HG03064 (cell line): Measurements from ENCODE around the gene EDN2.

Experiments
- ATAC-seq: cut with Tn5 transposase; IDR thresholded peaks from one replicate; pipeline ENCODE4 v1.9.1; 2021; ENCODE audit warnings: low read depth; ENCODE audit not compliant: unreplicated experiment

Gene EDN2

DNA sequence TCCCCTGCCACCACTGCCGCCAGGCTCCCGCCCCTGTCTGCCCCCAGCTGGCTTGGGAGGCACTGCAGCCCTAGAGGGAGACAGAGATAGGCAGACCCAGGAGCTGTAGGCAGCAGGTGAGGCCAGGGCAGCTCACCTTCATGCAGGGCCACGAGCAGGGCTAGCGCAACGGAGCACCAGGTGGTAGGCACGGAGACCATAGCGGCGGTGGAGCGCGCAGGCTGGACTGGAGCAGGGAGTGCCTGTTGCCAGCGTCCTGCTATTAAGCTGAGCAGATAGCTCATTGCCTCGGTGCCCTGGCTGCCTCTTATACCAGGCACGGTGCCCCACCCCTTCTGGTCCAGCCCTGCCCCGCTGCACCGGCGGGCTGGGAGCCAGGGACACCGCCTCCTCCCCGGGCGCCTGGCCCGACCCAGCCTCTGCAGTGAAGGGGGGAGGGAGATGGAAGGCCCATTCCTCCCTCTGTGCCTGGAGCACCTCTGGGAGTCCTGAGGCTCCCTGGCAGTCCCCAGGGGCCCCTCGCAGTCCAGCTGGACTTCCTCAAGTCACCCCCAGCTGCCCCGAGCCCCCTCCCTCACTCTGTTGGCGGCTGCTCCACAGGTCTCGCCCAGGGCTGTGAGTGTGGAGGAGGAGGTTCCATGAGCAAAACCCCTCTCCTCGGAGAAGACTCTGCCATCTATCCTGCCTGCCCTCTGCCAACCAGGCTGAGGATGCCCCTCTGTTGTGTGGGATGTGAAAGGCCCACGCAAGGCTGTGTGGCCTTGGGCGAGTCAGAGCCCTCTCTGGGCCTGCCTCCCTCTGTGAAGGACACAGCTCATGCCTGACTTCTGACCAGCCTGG lies at the start of gene EDN2:
Gene EDN2 (minus strand): TSS at position 282 of the 840 bp plus-strand sequence. CDS start 82 bp downstream, at position 200.
- no peak for ATAC-seq

GRCh38 chr1:41533731-41534080 lies 49.2 kb upstream of the EDN2 start:
- ATAC-seq, result no peak

- no peak for ATAC-seq
Measured at GRCh38 chr1:41533016-41533730, 48.7 kb upstream of the EDN2 start.

- no peak for ATAC-seq
Measured at GRCh38 chr1:41532206-41532975, 47.9 kb upstream of the EDN2 start.

DNA sequence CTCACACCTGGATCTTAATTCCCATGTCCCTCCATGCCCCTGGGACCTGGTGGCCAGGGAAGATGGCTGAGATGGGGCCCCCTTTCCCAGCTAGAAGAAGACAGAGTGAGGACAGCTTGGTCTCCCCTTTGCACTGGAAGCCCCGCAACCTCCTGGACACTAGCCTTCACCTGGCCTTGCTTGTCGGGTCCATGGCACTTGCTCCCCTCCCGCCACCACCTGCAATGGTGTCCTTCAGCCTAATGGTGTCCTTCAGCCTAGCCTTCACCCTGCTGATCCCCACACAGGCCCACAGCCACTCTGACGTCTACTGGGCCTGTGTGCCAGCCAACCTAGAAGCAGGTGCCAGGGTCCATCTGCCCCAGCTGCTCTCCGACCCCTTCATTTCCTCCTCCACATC lies 45.9 kb upstream of the EDN2 start:
- no peak for ATAC-seq

DNA sequence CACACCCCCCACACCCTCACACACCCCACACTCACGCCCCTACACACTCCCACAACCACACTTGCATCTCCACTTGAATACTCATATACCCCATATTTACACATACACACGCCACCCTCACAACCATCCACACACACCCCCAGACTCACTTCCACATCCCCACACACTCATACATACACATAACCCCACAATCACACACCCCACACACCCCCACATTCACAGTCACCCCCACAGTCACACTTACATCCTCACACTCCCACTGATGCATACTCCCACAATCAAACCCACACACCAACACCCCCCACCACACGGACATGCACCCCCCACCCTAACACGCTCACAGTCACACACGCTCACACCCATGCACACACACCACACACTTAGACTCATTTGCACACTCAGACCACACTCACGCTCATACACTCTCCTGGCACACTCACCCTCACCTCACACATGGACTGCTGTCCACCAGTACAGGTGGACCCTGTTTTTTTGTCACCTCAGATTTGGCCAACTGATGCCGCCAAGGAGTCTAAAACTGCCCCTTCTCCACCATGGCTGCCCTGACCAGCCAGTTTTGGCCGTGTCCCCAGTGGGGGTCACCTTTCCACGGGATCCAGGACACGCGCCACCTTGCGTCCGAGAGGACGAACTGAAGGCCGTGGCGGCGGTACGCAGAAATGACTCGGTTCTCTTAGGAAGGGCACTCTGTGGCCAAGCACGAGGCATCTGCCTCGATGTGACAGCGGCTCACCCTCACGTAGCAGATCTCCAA lies 45.3 kb upstream of the EDN2 start:
- no peak for ATAC-seq

DNA sequence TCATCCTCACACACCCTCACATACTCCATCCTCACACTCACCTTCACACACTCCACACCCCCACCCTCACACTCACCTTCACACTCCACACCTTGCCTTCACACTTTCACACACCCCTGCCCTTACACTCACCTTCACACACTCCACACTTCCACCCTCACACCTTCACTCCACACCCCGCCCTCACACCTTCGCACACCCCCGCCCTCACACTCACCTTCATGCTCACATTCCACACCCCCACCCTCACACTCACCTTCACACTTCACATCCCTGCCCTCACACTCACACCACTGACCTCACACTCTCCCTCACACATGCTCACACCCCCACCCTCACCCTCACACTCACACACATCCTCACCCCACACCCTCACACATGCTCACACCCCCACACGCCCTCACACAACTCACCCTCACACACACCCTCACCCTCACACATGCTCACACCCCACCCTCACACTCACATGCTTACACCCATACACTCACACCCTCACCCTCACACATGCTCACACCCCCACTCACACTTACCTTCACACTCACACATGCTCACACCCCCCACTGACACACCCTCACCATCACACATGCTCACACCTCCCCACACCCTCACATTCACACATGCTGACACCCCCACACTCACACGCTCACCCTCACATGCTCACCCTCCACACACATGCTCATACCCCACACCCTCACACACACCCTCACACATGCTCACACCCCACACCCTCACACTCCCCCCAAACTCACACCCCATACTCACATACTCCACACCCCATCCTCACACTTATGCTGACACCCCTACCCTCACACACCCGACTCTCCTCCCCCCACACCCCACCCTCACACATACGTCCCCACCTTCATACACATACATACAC lies 44.5 kb upstream of the EDN2 start:
- ATAC-seq, result no peak

DNA sequence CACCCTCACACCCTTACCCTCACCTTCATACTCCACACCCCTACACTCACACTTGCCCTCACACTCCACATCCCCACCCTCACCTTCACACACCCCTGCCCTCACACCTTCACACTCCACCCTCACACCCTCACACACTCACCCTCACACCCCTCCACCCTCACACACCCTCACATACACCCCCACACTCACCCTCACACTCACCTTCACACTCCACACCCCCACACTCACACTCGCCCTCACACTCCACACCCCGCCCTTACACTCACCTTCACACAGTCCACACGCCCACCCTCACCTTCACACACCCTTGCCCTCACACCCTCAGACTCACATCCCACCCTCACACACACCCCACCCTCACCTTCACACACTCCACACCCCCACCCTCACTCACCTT lies 43.6 kb upstream of the EDN2 start:
- no peak for ATAC-seq

DNA sequence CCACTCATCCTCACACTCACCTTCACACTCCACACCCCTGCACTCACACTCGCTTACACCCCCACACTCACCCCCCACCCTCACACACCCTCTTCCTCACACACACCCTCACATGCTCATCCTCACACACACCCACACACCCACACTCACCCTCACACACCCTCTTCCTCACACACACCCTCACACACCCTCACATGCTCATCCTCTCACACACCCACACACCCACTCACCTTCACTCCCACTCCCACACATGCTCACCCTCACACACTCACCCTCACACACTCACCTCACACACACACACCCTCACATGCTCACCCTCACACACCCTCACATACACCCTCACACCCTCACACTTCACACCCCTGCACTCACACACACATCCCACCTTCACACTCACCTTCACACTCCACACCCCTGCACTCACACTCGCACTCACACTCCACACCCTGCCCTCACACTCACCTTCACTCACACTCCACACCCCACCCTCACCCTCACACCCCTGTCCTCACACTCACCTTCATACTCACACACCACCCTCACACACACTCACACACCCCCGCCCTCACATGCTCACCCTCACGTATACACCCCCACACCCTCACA lies 42.6 kb upstream of the EDN2 start:
- no peak for ATAC-seq

DNA sequence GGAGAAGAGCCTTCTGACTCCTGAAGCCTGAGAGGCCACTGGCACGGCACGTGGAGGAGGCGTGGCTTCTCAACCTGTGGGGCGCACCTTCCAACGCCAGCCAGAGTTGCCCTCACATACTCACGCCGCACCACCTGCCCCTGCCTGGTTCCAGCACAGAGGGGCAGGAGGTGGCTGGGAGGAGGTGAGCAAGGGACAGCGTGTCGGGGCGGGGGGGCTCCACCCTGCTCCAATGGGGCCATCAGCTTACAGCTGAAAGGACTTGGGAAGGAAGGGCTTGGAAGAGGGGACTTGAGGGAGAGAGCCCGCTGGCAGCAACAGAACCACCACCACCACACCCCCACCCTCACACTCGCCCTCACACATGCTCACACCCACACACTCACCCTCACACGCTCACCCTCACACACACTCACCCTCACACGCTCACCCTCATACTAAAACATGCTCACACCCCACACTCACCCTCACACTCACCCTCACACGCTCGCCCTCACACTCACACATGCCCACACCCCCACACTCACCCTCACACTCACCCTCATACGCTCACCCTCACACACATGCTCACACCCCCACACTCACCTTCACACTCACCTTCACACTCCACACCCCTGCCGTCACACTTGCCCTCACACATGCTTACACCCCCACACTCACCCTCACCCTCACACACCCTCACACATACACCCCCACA lies 41.6 kb upstream of the EDN2 start:
- ATAC-seq, result no peak

DNA sequence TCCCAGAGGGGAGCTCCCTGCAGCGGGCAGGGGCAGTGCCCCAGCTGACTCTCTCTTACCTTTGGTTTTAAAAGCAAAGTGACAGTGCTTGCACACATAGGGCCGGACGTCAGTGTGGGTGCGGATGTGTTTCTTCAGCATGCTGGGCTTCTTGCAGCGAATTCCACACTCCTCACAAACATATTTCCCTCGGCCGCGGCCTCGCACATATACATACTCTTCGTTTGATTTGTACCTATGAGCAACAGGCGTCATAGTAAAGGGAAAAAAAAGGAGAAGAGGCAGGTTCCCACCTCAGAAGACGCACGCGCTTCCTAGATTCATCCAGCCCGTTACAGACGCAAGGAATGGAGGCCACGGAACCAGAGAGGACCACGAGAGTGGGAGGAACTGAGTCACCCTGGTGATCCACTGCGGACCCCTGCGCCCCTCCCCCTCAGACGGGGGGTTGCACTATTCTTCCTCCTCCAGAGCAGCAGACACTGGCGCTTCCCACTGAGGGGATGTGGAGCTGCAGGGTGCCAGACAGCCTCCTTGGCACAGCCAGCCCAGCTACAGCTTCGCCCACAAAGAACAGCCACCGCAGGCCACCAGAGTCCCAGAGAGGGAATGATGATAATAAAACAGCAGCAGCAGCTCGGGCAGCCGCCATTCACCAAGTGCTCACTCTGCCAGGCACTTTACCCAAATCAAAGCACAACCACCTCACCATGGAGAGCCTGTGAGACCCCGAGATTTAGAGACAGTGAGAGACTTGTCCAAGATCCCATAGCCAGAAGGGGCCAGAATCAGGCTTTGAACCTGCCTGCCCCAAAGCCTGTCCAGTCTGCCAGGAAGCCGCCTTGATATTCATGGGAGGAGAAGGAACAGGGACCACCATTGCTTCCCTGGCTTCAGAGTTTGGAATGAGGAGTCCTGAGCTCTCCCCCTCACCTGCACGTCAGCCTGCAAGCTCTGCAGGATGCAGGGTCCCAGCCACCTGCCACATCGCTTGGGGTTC lies 40.5 kb upstream of the EDN2 start:
- no peak for ATAC-seq

DNA sequence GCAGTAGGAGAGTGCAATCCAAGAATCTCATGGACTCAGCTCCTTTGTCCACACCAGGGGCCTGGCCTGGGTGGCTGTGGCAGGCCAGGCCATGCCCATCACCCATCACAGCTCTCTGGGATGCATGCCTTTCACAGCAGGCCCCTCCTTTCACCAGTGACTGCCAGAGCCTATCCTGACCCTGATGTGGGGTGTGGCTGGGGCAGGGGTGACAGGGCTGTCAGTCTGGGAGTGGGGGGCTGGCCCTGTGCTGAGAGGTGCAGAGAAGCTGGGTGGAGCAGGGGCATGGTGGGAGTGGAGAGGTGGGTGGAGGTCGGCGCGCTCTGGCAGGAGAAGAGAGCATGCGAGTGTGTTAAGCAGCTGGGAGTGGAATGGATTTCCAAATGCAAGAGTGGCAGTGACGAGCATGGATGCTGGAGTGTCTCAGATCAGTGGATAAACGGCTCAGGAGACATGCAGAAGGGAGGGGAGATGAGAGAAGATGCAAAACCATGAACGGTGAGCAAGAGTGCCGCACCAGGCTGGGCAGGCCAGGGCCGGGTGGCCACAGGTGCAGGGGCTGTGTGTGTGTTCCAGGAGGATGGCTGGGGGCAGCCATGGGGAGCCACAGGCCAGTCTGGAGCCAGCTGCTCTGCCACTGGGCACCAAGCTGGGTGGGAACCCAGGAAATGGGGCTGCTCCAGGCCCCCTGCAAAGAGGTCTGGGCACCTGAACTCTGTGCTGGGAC lies 39.6 kb upstream of the EDN2 start:
- no peak for ATAC-seq

- no peak for ATAC-seq
Measured at GRCh38 chr1:41523071-41523470, 38.6 kb upstream of the EDN2 start.

- ATAC-seq, result no peak
Measured at GRCh38 chr1:41521766-41522165, 37.3 kb upstream of the EDN2 start.

DNA sequence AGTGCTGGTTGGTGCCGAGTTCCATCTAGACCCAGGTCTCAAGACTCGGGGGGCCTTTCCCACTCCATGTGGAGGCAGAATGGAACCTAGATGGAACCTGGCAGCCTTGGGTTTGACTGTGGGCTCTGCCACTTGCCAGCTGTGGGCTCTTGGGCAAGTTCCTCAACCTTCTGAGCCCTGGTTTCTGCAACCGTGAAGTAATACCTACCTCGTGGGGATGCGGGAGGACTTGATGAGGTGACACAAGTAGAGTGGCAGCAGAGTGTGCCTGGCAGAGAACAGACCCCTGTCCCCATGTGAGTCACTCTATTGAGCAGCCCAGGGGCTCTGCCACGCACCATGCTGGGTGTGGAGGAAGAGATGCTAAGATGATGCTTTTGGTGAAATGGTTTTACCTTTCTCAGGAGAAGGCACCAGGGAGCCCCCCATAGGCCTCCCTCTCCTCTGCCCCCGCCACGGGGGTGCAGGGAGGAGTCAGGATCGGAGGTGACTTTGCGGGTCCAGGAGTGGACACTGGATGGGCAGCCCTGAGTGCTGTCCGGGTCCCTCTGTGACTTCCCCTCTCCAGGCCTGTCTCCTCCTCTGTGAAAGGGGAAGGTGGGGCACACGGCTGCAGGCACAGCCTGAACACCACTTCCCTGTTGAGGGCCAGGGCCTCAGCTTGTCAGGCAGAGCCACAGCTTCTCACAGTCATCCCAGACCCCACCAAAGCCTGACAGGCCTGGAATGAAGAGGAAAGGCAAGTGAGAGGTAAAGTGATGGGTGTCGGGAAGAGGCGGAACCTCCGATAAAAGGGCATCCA lies 36.7 kb upstream of the EDN2 start:
- no peak for ATAC-seq

DNA sequence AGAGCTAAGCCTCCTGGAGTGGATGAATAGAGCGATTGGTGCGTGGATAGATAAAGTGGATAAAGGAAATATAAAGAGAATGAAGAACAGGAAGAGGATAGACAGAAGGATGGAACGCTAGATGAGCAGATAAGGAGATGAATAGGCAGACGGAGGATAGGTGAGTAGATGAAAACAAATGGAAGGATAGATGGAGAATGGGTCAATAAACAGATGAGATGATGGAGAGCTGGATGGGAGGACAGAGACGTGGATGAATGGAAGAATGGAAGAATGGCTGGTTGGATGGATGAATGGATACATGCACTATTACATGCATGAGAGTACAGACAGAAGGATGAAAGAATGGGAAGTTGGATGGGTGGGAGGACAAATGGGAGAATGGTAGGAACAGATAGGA lies 35.2 kb upstream of the EDN2 start:
- no peak for ATAC-seq
